ENCODE results near the gene TMEM61. TPM values are rescaled to one million over a fixed set of nuclear protein-coding genes. Genes with fewer than 3 reads are reported as not detected.

TMEM61 gene
- total RNA-seq, 1 donor from 2014 or later: 2.9 TPM

GRCh38 chr1:54987427-54987826 lies 7.0 kb downstream of the TMEM61 start:
- no peak overlapping the region for H3K4me3 Mint-ChIP-seq
- no peak for DNase-seq (ENCODE audit: extremely low spot score, unreplicated experiment)
- no peak overlapping the region for H3K27ac Mint-ChIP-seq
- H3K4me1 Mint-ChIP-seq (ENCODE audit: unreplicated experiment): peaks cover 6% of the 10 kb centered on the region
- H3K9me3 Mint-ChIP-seq: no peaks in the 10 kb centered on the region
- TF ChIP-seq CTCF (conservative IDR thresholded peaks at IDR 0.05): no peak
- no peaks in the 10 kb centered on the region for H3K36me3 Mint-ChIP-seq
- peaks cover 8% of the 10 kb centered on the region for H3K27me3 Mint-ChIP-seq

GRCh38 chr1:54987919-54988705 lies 7.7 kb downstream of the TMEM61 start:
- peaks cover 8% of the 10 kb centered on the region for H3K27me3 Mint-ChIP-seq
- H3K27ac Mint-ChIP-seq: no peak overlapping the region
- H3K4me1 Mint-ChIP-seq (ENCODE audit: unreplicated experiment): peaks cover 6% of the 10 kb centered on the region
- H3K9me3 Mint-ChIP-seq: no peaks in the 10 kb centered on the region
- DNase-seq (ENCODE audit: extremely low spot score, unreplicated experiment): no peak
- H3K4me3 Mint-ChIP-seq: no peak overlapping the region
- no peaks in the 10 kb centered on the region for H3K36me3 Mint-ChIP-seq
- TF ChIP-seq CTCF (conservative IDR thresholded peaks at IDR 0.05): no peak

GRCh38 chr1:54988975-54989374 lies 8.5 kb downstream of the TMEM61 start:
- Mint-ChIP-seq H3K4me1 (ENCODE audit: unreplicated experiment) (peaks cover 2% of the 10 kb centered on the region), H3K36me3 (no peaks in the 10 kb centered on the region), H3K27me3 (peaks cover 2% of the 10 kb centered on the region), H3K4me3 (no peak overlapping the region), H3K27ac (no peak overlapping the region), H3K9me3 (no peaks in the 10 kb centered on the region)
- DNase-seq (ENCODE audit: extremely low spot score, unreplicated experiment): no peak
- TF ChIP-seq CTCF (conservative IDR thresholded peaks at IDR 0.05): no peak

GRCh38 chr1:54989473-54989872 lies 9.0 kb downstream of the TMEM61 start:
- H3K4me3 Mint-ChIP-seq: no peak overlapping the region
- no peak for TF ChIP-seq CTCF (conservative IDR thresholded peaks at IDR 0.05)
- H3K4me1 Mint-ChIP-seq (ENCODE audit: unreplicated experiment): peaks cover 5% of the 10 kb centered on the region
- H3K36me3 Mint-ChIP-seq: no peaks in the 10 kb centered on the region
- no peaks in the 10 kb centered on the region for H3K27me3 Mint-ChIP-seq
- no peak overlapping the region for H3K27ac Mint-ChIP-seq
- no peaks in the 10 kb centered on the region for H3K9me3 Mint-ChIP-seq
- no peak for DNase-seq (ENCODE audit: extremely low spot score, unreplicated experiment)

GRCh38 chr1:54989968-54990810 lies 9.8 kb downstream of the TMEM61 start:
- H3K36me3 Mint-ChIP-seq: no peaks in the 10 kb centered on the region
- H3K9me3 Mint-ChIP-seq: no peaks in the 10 kb centered on the region
- peaks cover 11% of the 10 kb centered on the region for H3K4me1 Mint-ChIP-seq (ENCODE audit: unreplicated experiment)
- H3K27me3 Mint-ChIP-seq: peaks cover 5% of the 10 kb centered on the region
- no peak overlapping the region for H3K4me3 Mint-ChIP-seq
- no peak overlapping the region for H3K27ac Mint-ChIP-seq
- TF ChIP-seq CTCF (conservative IDR thresholded peaks at IDR 0.05): no peak
- no peak for DNase-seq (ENCODE audit: extremely low spot score, unreplicated experiment)
